Epithelial cell of esophagus (primary cell): Measurements from ENCODE around the gene RARB.

Experiments used
- DNase-seq: peaks from one replicate; pipeline ENCODE4 v3.0.0; 2010; ENCODE audit warnings: low read depth
- H3K4me3 ChIP-seq: 2 replicates; pipeline ENCODE4 v1.5.1; 2011; ENCODE audit warnings: mild to moderate bottlenecking, low read length, control low read depth
- CTCF ChIP-seq: IDR thresholded peaks from 2 replicates; pipeline ENCODE4 v1.5.1; 2011; ENCODE audit warnings: low read depth, mild to moderate bottlenecking, low read length, control low read depth, inconsistent platforms; ENCODE audit not compliant: insufficient read depth; ENCODE audit errors: missing control alignments

The RARB gene

GRCh38 chr3:25587975-25588374, 159.9 kb downstream of the RARB start:
- TF ChIP-seq CTCF = no peak
- H3K4me3 ChIP-seq = no peak overlapping the region
- no peak for DNase-seq

DNA sequence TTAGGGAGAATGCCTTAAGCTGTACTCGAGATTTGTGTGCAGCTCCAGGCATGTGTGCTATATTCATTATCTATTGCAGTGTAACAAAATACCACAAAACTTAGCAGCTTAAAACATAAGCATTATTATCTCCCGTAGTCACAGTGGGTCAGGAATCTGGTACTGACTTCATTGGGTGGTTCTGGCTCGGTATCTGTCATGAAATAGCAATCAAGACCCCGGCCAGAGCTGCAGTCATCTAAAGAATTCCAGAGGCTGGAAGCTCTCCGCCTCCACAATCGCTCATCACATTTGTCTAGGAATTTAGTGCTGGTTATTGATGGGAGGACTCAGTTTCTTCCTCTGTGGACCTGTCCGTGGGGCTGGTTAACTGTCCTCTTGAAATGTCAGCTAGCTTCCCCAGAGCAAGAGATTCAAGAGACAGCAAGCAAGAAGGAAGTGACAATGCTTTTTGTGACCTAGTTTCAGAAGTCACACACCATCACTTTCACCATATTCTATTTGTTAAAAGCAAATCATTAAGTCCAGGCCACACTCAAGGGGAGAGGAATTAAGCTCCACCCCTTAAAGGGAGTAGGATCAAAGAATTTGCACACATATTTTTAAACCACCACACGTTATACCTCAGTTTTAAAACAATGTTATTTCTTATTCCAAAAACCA, 160.5 kb downstream of the RARB start:
- DNase-seq = no peak
- no peak for TF ChIP-seq CTCF
- H3K4me3 ChIP-seq = no peak overlapping the region

GRCh38 chr3:25589104-25589782, 161.2 kb downstream of the RARB start:
- DNase-seq = peak; percentile 26
- no peak for TF ChIP-seq CTCF
- H3K4me3 ChIP-seq = no peak overlapping the region

DNA sequence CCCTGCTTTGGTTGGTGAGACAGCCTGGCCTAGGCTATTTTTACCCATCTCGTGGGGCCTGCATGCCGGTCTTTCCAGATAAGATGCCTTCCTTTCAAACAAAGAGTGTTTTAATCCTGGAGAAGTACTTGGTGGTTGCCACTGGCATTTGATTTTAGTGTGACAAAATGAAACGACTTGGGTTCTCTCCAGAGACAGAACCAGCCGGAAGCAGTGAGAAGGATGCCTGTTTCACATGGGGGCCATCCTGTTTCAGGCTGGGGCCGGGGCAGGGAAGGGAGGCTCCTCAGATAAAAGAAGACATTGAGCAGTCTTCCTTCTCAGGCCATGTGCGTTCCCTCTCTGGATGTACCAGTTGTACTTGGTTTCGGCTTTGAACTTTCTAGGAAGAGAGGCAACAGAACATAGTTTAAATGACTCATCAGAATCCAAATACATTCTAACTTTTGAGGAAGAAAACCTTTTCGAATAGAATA, 161.8 kb downstream of the RARB start:
- H3K4me3 ChIP-seq = no peak overlapping the region
- no peak for DNase-seq
- TF ChIP-seq CTCF = no peak

- peak; percentile 84 for DNase-seq
Observed at GRCh38 chr3:25592510-25592968, 164.5 kb downstream of the RARB start.

DNA sequence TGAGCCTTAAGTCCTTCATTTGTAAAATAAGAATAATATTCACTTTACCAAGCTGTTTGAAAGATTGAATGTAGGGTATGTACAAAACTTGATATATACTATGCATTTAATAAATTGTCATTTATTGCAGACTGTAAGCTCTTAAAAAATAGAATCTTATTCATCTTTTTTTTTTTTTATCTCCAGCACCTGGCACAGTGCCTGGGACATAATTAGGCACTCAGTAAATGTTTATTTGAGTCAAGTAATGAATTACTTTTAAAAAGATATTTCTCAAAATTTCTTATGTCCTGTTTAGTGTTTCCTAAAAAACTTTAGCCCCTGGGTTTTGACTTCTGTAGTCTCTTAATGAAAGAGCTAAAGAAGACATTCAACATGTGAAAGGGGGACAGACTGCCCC, 164.9 kb downstream of the RARB start:
- no peak for DNase-seq
- no peak for TF ChIP-seq CTCF
- H3K4me3 ChIP-seq = no peak overlapping the region

More at GRCh38 chr3:25592510-25592968, 164.5 kb downstream of the RARB start:
- H3K4me3 ChIP-seq = no peak overlapping the region
- peak; percentile 34 for TF ChIP-seq CTCF

DNA sequence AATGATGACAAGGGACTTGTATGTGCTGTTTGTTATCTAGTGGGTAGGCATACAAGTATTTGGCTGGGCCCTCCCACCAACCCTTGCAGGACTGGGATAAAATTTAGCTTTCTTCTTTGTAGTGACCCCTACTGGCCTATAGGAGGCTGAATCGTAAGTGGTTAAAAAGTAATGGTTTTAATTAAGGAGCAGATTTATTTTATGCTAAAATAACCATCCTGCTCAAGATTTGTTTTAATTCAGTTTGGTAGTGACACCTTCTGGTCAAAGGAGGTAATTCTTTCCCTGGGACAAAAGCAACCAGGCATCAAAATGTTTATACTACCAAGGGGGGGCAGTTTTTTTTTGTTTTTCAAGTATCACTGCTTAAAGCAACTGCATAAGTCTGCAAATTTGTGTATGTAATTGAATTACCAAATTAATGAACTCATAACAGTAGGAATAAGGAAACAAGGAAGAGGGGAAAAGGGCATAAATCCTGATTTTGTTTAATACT, 166.0 kb downstream of the RARB start:
- H3K4me3 ChIP-seq = no peak overlapping the region
- DNase-seq = peak; percentile 60
- TF ChIP-seq CTCF = peak; percentile 69
